ENCODE data around the gene CYB561D2. TPM values are rescaled to one million over a fixed set of nuclear protein-coding genes. Genes with fewer than 3 reads are reported as not detected.
"Not testable (repeated sequence)": the region's sequence is repeated elsewhere in the genome, so short reads cannot be mapped to it uniquely, and the experiment has no call there.

Gene CYB561D2
- total RNA-seq = 10 to 100 TPM; 36.9 to 38.2 TPM

- H3K36me3 Mint-ChIP-seq = peaks cover 6% of the 10 kb centered on the region
- peak within 1 kb of the TSS; percentile 93 to 96 for H3K27ac Mint-ChIP-seq
- DNase-seq (ENCODE audit: low spot score) (peak; percentile 99), ATAC-seq (peak; percentile 95 to 96)
- no peaks in the 10 kb centered on the region for H3K27me3 Mint-ChIP-seq
- H3K4me1 Mint-ChIP-seq (ENCODE audit: low read depth in 2 of 2) = peaks cover 41 to 51% of the 10 kb centered on the region in 2 donors
- peak within 1 kb of the TSS; percentile 98 for H3K4me3 Mint-ChIP-seq
- H3K9me3 Mint-ChIP-seq = no peaks in the 10 kb centered on the region
These were observed at the start of gene CYB561D2, which contains the start of gene NPRL2 for GRCh38 chr3:50350527-50351322. CYB561D2 (plus strand) TSS chr3:50350862; CDS start chr3:50351434, 572 bp downstream. NPRL2 (minus strand) TSS chr3:50350775; CDS start chr3:50350652, 123 bp downstream.

- Mint-ChIP-seq H3K4me3 (no peak overlapping the region), H3K36me3 (no peaks in the 10 kb centered on the region), H3K27ac (no peak overlapping the region), H3K9me3 (no peaks in the 10 kb centered on the region), H3K4me1 (ENCODE audit: low read depth in 2 of 2) (peaks cover 19 to 21% of the 10 kb centered on the region in 2 donors), H3K27me3 (no peaks in the 10 kb centered on the region)
- no peak for DNase-seq (ENCODE audit: low spot score)
- ATAC-seq = no peak
These were observed 48.3 kb upstream of the CYB561D2 start for GRCh38 chr3:50302095-50303012.

GRCh38 chr3:50303013-50303815 lies 47.4 kb upstream of the CYB561D2 start, which contains the start of gene HYAL1:
HYAL1 (minus strand) TSS chr3:50303574; CDS start chr3:50302956, 618 bp downstream.
- Mint-ChIP-seq H3K4me3 (no peak within 1 kb of the TSS), H3K36me3 (no peaks in the 10 kb centered on the region), H3K4me1 (ENCODE audit: low read depth in 2 of 2) (peaks cover 16 to 17% of the 10 kb centered on the region in 2 donors), H3K27me3 (no peaks in the 10 kb centered on the region), H3K27ac (no peak within 1 kb of the TSS), H3K9me3 (no peaks in the 10 kb centered on the region)
- no peak for ATAC-seq
- DNase-seq (ENCODE audit: low spot score) = no peak

- no peaks in the 10 kb centered on the region for H3K27me3 Mint-ChIP-seq
- H3K4me1 Mint-ChIP-seq (ENCODE audit: low read depth in 2 of 2) = peaks cover 10% of the 10 kb centered on the region in 2 donors
- H3K9me3 Mint-ChIP-seq = no peaks in the 10 kb centered on the region
- H3K27ac Mint-ChIP-seq = no peak overlapping the region
- H3K36me3 Mint-ChIP-seq = no peaks in the 10 kb centered on the region
- ATAC-seq (no peak), DNase-seq (ENCODE audit: low spot score) (no peak)
- no peak overlapping the region for H3K4me3 Mint-ChIP-seq
These were observed 46.1 kb upstream of the CYB561D2 start for GRCh38 chr3:50304601-50305000.

GRCh38 chr3:50312041-50312440 lies 38.6 kb upstream of the CYB561D2 start:
- ATAC-seq; DNase-seq (ENCODE audit: low spot score); H3K27me3 Mint-ChIP-seq; H3K27ac Mint-ChIP-seq; H3K9me3 Mint-ChIP-seq; H3K4me3 Mint-ChIP-seq; H3K36me3 Mint-ChIP-seq: not testable (repeated sequence)
- peaks cover 8 to 12% of the 10 kb centered on the region in 2 donors for H3K4me1 Mint-ChIP-seq (ENCODE audit: low read depth in 2 of 2)

GRCh38 chr3:50314342-50314741 lies 36.3 kb upstream of the CYB561D2 start:
- DNase-seq (ENCODE audit: low spot score) = peak; percentile 37
- Mint-ChIP-seq H3K27me3 (no peaks in the 10 kb centered on the region), H3K9me3 (no peaks in the 10 kb centered on the region), H3K36me3 (no peaks in the 10 kb centered on the region), H3K4me1 (ENCODE audit: low read depth in 2 of 2) (peaks cover 11 to 20% of the 10 kb centered on the region in 2 donors), H3K4me3 (no peak overlapping the region), H3K27ac (peak overlapping the region in 1 of 2 donors; percentile 10)
- no peak for ATAC-seq

GRCh38 chr3:50314816-50315215 lies 35.8 kb upstream of the CYB561D2 start:
- Mint-ChIP-seq H3K36me3 (no peaks in the 10 kb centered on the region), H3K27me3 (no peaks in the 10 kb centered on the region), H3K9me3 (no peaks in the 10 kb centered on the region)

GRCh38 chr3:50316657-50317242 lies 33.9 kb upstream of the CYB561D2 start:
- no peaks in the 10 kb centered on the region for H3K36me3 Mint-ChIP-seq
- H3K27ac Mint-ChIP-seq = peak overlapping the region in 1 of 2 donors; percentile 53
- H3K9me3 Mint-ChIP-seq = no peaks in the 10 kb centered on the region
- DNase-seq (ENCODE audit: low spot score) (peak; percentile 49), ATAC-seq (no peak)
- H3K27me3 Mint-ChIP-seq = no peaks in the 10 kb centered on the region
- peak overlapping the region; percentile 1 for H3K4me3 Mint-ChIP-seq
- H3K4me1 Mint-ChIP-seq (ENCODE audit: low read depth in 2 of 2) = peaks cover 22 to 32% of the 10 kb centered on the region in 2 donors

More at GRCh38 chr3:50314816-50315215, 35.8 kb upstream of the CYB561D2 start:
- no peak for DNase-seq (ENCODE audit: low spot score)
- Mint-ChIP-seq H3K4me3 (no peak overlapping the region), H3K27ac (peak overlapping the region in 1 of 2 donors; percentile 45), H3K4me1 (ENCODE audit: low read depth in 2 of 2) (peaks cover 14 to 22% of the 10 kb centered on the region in 2 donors)
- ATAC-seq = no peak

- H3K36me3 Mint-ChIP-seq = no peaks in the 10 kb centered on the region
- no peak overlapping the region for H3K27ac Mint-ChIP-seq
- no peak for DNase-seq (ENCODE audit: low spot score)
These were observed 33.4 kb upstream of the CYB561D2 start for GRCh38 chr3:50317300-50317699.

GRCh38 chr3:50318163-50318562 lies 32.5 kb upstream of the CYB561D2 start:
- Mint-ChIP-seq H3K4me3 (no peak overlapping the region), H3K27ac (peak overlapping the region in 1 of 2 donors; percentile 33), H3K4me1 (ENCODE audit: low read depth in 2 of 2) (peaks cover 22 to 33% of the 10 kb centered on the region in 2 donors), H3K36me3 (no peaks in the 10 kb centered on the region), H3K9me3 (no peaks in the 10 kb centered on the region), H3K27me3 (no peaks in the 10 kb centered on the region)
- DNase-seq (ENCODE audit: low spot score) (peak; percentile 60), ATAC-seq (no peak)

More at GRCh38 chr3:50317300-50317699, 33.4 kb upstream of the CYB561D2 start:
- H3K4me3 Mint-ChIP-seq = no peak overlapping the region
- ATAC-seq = no peak
- no peaks in the 10 kb centered on the region for H3K27me3 Mint-ChIP-seq
- no peaks in the 10 kb centered on the region for H3K9me3 Mint-ChIP-seq
- peaks cover 22 to 32% of the 10 kb centered on the region in 2 donors for H3K4me1 Mint-ChIP-seq (ENCODE audit: low read depth in 2 of 2)

GRCh38 chr3:50318615-50319014 lies 32.0 kb upstream of the CYB561D2 start:
- Mint-ChIP-seq H3K4me3 (peak overlapping the region; percentile 17), H3K9me3 (no peaks in the 10 kb centered on the region), H3K4me1 (ENCODE audit: low read depth in 2 of 2) (peaks cover 22 to 34% of the 10 kb centered on the region in 2 donors), H3K36me3 (no peaks in the 10 kb centered on the region), H3K27ac (peak overlapping the region in 1 of 2 donors; percentile 33), H3K27me3 (no peaks in the 10 kb centered on the region)
- ATAC-seq (no peak), DNase-seq (ENCODE audit: low spot score) (peak; percentile 42)

GRCh38 chr3:50319181-50319893 lies 31.3 kb upstream of the CYB561D2 start:
- H3K4me1 Mint-ChIP-seq (ENCODE audit: low read depth in 2 of 2) = peaks cover 22 to 34% of the 10 kb centered on the region in 2 donors
- no peaks in the 10 kb centered on the region for H3K27me3 Mint-ChIP-seq
- H3K27ac Mint-ChIP-seq = peak overlapping the region in 1 of 2 donors; percentile 31
- ATAC-seq (no peak), DNase-seq (ENCODE audit: low spot score) (peak; percentile 53)
- H3K9me3 Mint-ChIP-seq = no peaks in the 10 kb centered on the region
- H3K4me3 Mint-ChIP-seq = peak overlapping the region; percentile 79
- H3K36me3 Mint-ChIP-seq = no peaks in the 10 kb centered on the region
